CD4-positive, alpha-beta memory T cell (primary cell): Measurements from ENCODE around the gene PCSK6. TPM values are rescaled to one million over a fixed set of nuclear protein-coding genes. Genes with fewer than 3 reads are reported as not detected.

Experiments used
- CTCF ChIA-PET: fragments of 350-600 bp; sonication (Branson Sonifier 250); formaldehyde crosslinking; loops from one replicate; lab custom pipeline; 2021; ENCODE audit warnings: inconsistent platforms; ENCODE audit not compliant: partially characterized antibody; lab: Charles Lee
- POLR2A ChIA-PET: fragments of 350-600 bp; sonication (Branson Sonifier 250); formaldehyde crosslinking; loops from one replicate; lab custom pipeline; 2021; ENCODE audit not compliant: partially characterized antibody; lab: Charles Lee
- DNase-seq, 5 donors: peaks; one replicate each; pipeline versions ENCODE4 v3.0.0 to v3.0.0-alpha.2; 2020 to 2022; ENCODE audit warnings: mixed read lengths in 1 of 5
- H3K27ac ChIP-seq: one replicate; pipeline ENCODE4 v1.7.0; 2013; ENCODE audit warnings: low read depth, low read length
- H3K27me3 ChIP-seq: 2 replicates; pipeline ENCODE4 v1.7.0; 2013; ENCODE audit warnings: mild to moderate bottlenecking, low read length, moderate library complexity; ENCODE audit not compliant: insufficient read depth
- H3K36me3 ChIP-seq: 2 replicates; pipeline ENCODE4 v1.7.0; 2013; ENCODE audit warnings: mild to moderate bottlenecking, low read length, moderate library complexity; ENCODE audit not compliant: insufficient read depth
- H3K4me1 ChIP-seq: 2 replicates; pipeline ENCODE4 v1.7.0; 2013; ENCODE audit warnings: mild to moderate bottlenecking, low read length, moderate library complexity; ENCODE audit not compliant: insufficient read depth
- H3K4me3 ChIP-seq, 2 donors: one replicate each; pipeline ENCODE4 v1.7.0; 2013; ENCODE audit warnings: low read length in 2 of 2, mild to moderate bottlenecking in 1 of 2
- H3K9me3 ChIP-seq, 2 donors: one replicate each; pipeline ENCODE4 v1.7.0; 2013; ENCODE audit warnings: low read length in 2 of 2, control low read depth in 1 of 2; ENCODE audit not compliant: control insufficient read depth in 1 of 2
- H3K27ac Mint-ChIP-seq, 7 donors: one replicate each; pipeline ENCODE4 v1.8.0; 2020 to 2021; ENCODE audit warnings: mixed read lengths in 7 of 7, mild to moderate bottlenecking in 6 of 7, inconsistent platforms in 3 of 7, moderate library complexity in 3 of 7
- H3K27me3 Mint-ChIP-seq, 2 donors: one replicate each; pipeline ENCODE4 v1.8.0; 2020 to 2021; ENCODE audit warnings: mixed read lengths in 2 of 2
- H3K36me3 Mint-ChIP-seq, 2 donors: one replicate each; pipeline ENCODE4 v1.8.0; 2020 to 2021; ENCODE audit warnings: mixed read lengths in 2 of 2, inconsistent platforms in 1 of 2, mild to moderate bottlenecking in 1 of 2
- H3K4me1 Mint-ChIP-seq, 4 donors: one replicate each; pipeline ENCODE4 v1.8.0; 2020 to 2021; ENCODE audit warnings: mixed read lengths in 4 of 4, mild to moderate bottlenecking in 1 of 4
- H3K4me3 Mint-ChIP-seq, 8 donors: one replicate each; pipeline ENCODE4 v1.8.0; 2020 to 2021; ENCODE audit warnings: mixed read lengths in 8 of 8, mild to moderate bottlenecking in 7 of 8, moderate library complexity in 6 of 8, inconsistent platforms in 3 of 8
- H3K9me3 Mint-ChIP-seq, 8 donors: one replicate each; pipeline ENCODE4 v1.8.0; 2020 to 2021; ENCODE audit warnings: mixed read lengths in 8 of 8, mild to moderate bottlenecking in 5 of 8, inconsistent platforms in 3 of 8, moderate library complexity in 1 of 8
- intact Hi-C: fragments of 100-400 bp; cut with micrococcal nuclease; formaldehyde crosslinking; loops from one replicate; pipeline ENCODE4 v1.15.1; 2023
- polyA plus RNA-seq, 2 donors: library from polyadenylated mRNA; unstranded; fragments of 300-500 nt; fragmentation: Illumina TruSeq; gene quantifications; one replicate each; pipeline ENCODE4 v1.2.3, GENCODE V29; 2021
- total RNA-seq, 2 experiments: library from RNA; stranded (reverse); gene quantifications; one replicate each; pipeline ENCODE4 v1.2.3, GENCODE V29; 2021

PCSK6 gene
- total and polyA plus RNA-seq, 4 experiments from 2014 or later: 0.08 to 0.53 (median 0.32) TPM

GRCh38 chr15:101308604-101309435, 180.7 kb downstream of the PCSK6 start:
- H3K36me3 Mint-ChIP-seq: no peaks in the 10 kb centered on the region
- Histone ChIP-seq H3K27ac (no peak overlapping the region), H3K4me3 (no peak overlapping the region), H3K4me1 (no peaks in the 10 kb centered on the region), H3K27me3 (no peaks in the 10 kb centered on the region), H3K9me3 (no peaks in the 10 kb centered on the region), H3K36me3 (no peaks in the 10 kb centered on the region)
- H3K4me3 Mint-ChIP-seq: no peak overlapping the region
- CTCF ChIA-PET: interaction anchor here (1.1 kb wide), 1 partner anchor 20 kb away, joined by 3 read pairs; no protein-coding TSS in a partner anchor
- POLR2A ChIA-PET: no interaction called here
- intact Hi-C loops: no loop called here
- H3K9me3 Mint-ChIP-seq: no peaks in the 10 kb centered on the region
- H3K27ac Mint-ChIP-seq: no peak overlapping the region
- no peaks in the 10 kb centered on the region for H3K4me1 Mint-ChIP-seq
- H3K27me3 Mint-ChIP-seq: peaks cover 0 to 5% of the 10 kb centered on the region in 2 donors
- DNase-seq: no peak

DNA sequence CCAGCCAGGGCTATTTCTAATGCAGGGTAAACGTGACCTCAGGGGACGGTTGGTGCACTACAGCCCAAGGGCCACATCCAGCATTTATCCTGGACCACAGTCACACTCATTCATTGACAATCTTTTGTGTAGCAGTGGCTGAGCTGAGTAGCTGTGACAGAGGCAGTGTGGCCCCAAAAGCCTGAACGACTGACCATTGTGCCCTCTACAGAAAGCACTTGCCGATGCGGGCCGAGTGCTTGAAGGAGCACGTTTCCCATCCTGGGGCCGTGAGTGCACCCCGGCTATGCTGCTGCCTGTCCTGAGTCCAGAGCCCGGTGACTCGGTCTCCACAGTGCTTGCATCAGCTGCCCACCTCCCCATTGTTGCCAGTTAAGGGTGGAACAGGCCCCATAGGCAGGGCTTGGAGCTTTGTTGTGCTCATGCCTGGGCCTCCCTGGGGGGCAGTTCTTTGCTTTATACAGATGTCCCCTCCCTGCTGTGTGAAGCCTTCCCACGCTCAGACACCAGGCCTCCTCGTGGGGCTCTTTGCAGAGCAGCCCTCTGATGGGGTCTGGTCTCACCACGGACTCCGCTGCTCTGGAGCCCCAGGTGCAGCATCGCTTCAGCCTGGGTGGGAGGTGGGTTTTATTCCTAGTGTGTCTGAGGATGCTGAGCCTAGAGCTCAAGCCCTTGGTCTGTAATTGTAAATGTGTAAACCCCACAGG, 181.5 kb downstream of the PCSK6 start:
- no peak for DNase-seq
- Mint-ChIP-seq H3K4me3 (no peak overlapping the region), H3K36me3 (no peaks in the 10 kb centered on the region), H3K9me3 (no peaks in the 10 kb centered on the region), H3K27me3 (peaks cover 0 to 5% of the 10 kb centered on the region in 2 donors), H3K27ac (no peak overlapping the region), H3K4me1 (no peaks in the 10 kb centered on the region)
- Histone ChIP-seq H3K4me1 (no peaks in the 10 kb centered on the region), H3K27me3 (no peaks in the 10 kb centered on the region), H3K9me3 (no peaks in the 10 kb centered on the region), H3K4me3 (no peak overlapping the region), H3K27ac (no peak overlapping the region), H3K36me3 (no peaks in the 10 kb centered on the region)
- CTCF ChIA-PET: interaction anchor here (1.1 kb wide), 1 partner anchor 19 kb away, joined by 3 read pairs; no protein-coding TSS in a partner anchor
- intact Hi-C loops: no loop called here
- POLR2A ChIA-PET: interaction anchor here (0.6 kb wide), 1 partner anchor 1553 kb away, joined by 3 read pairs; no protein-coding TSS in a partner anchor

DNA sequence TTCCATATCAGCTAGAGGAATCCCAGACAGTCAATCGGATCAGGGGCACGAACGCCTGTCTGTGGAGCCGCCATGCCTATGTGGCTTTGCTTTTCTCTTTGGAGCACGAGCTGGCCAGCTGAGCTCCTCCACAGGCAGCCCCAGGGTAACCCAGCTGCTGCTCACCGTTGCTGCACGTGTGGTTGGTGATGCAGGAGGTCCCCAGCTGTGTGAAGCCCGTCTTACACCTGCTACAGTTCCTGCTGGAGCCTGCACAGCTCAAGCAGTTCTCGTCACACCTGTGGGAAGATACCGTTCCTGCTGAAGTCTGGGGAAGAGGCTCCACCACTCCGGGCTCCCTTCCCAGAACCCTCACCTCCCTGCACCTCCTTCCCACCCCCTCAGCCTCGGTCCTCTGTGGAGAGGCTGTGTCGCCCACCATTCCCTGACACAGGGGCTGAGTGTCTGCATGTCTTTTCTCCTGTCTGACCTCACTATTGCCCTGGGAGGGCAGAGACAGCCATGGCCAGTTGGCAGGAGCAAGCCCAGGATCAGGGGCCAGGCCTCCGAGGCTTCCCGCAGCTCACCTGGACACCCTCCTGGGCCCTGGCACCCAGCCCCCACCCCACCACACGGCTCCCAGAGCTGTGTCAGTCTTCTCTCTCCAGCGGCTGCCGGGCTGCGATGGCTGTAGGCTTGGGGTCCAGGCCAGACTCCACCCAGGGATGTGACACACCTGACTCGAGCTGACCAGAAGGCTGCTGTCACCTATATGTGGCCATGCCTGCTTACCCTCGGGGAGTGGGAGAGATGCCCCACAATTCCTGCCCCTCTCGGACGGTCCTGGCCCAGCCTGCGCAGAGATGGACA, 182.2 kb downstream of the PCSK6 start:
- H3K4me1 Mint-ChIP-seq: no peaks in the 10 kb centered on the region
- POLR2A ChIA-PET: interaction anchor here (0.6 kb wide), 1 partner anchor 1552 kb away, joined by 3 read pairs; no protein-coding TSS in a partner anchor
- peaks cover 2 to 5% of the 10 kb centered on the region in 2 donors for H3K27me3 Mint-ChIP-seq

GRCh38 chr15:101306341-101307047, 183.0 kb downstream of the PCSK6 start:
- no peak for DNase-seq
- Mint-ChIP-seq H3K9me3 (no peaks in the 10 kb centered on the region), H3K36me3 (no peaks in the 10 kb centered on the region), H3K27ac (no peak overlapping the region), H3K27me3 (peaks cover 2 to 5% of the 10 kb centered on the region in 2 donors), H3K4me3 (no peak overlapping the region), H3K4me1 (no peaks in the 10 kb centered on the region)
- ChIA-PET CTCF (interaction anchor here (0.8 kb wide), 1 partner anchor 9 kb away, joined by 3 read pairs; no protein-coding TSS in a partner anchor), POLR2A (no interaction called here)
- Histone ChIP-seq H3K27me3 (no peaks in the 10 kb centered on the region), H3K4me3 (no peak overlapping the region), H3K9me3 (no peaks in the 10 kb centered on the region), H3K4me1 (no peaks in the 10 kb centered on the region), H3K36me3 (no peaks in the 10 kb centered on the region), H3K27ac (no peak overlapping the region)
- intact Hi-C loops: no loop called here

More for the DNA sequence above, 182.2 kb downstream of the PCSK6 start:
- no peaks in the 10 kb centered on the region for H3K9me3 Mint-ChIP-seq
- H3K27ac Mint-ChIP-seq: no peak overlapping the region
- Histone ChIP-seq H3K36me3 (no peaks in the 10 kb centered on the region), H3K4me3 (no peak overlapping the region), H3K27ac (no peak overlapping the region), H3K4me1 (no peaks in the 10 kb centered on the region), H3K9me3 (no peaks in the 10 kb centered on the region), H3K27me3 (no peaks in the 10 kb centered on the region)
- no peaks in the 10 kb centered on the region for H3K36me3 Mint-ChIP-seq
- no peak for DNase-seq
- CTCF ChIA-PET: no interaction called here
- no peak overlapping the region for H3K4me3 Mint-ChIP-seq
- intact Hi-C loops: no loop called here

- Histone ChIP-seq H3K9me3 (no peaks in the 10 kb centered on the region), H3K27me3 (no peaks in the 10 kb centered on the region), H3K4me3 (no peak overlapping the region), H3K4me1 (no peaks in the 10 kb centered on the region), H3K36me3 (no peaks in the 10 kb centered on the region), H3K27ac (no peak overlapping the region)
- H3K9me3 Mint-ChIP-seq: no peaks in the 10 kb centered on the region
- ChIA-PET POLR2A (no interaction called here), CTCF (interaction anchor here (0.8 to 7.1 kb wide), 3 partner anchors 8 to 335 kb away, joined by 3 to 43 read pairs (median 3); no protein-coding TSS in a partner anchor)
- no peaks in the 10 kb centered on the region for H3K36me3 Mint-ChIP-seq
- H3K4me1 Mint-ChIP-seq: no peaks in the 10 kb centered on the region
- no peak overlapping the region for H3K4me3 Mint-ChIP-seq
- DNase-seq: no peak
- intact Hi-C loops: no loop called here
- H3K27me3 Mint-ChIP-seq: peaks cover 2 to 5% of the 10 kb centered on the region in 2 donors
- no peak overlapping the region for H3K27ac Mint-ChIP-seq
Measured at GRCh38 chr15:101305820-101306255, 183.7 kb downstream of the PCSK6 start.

DNA sequence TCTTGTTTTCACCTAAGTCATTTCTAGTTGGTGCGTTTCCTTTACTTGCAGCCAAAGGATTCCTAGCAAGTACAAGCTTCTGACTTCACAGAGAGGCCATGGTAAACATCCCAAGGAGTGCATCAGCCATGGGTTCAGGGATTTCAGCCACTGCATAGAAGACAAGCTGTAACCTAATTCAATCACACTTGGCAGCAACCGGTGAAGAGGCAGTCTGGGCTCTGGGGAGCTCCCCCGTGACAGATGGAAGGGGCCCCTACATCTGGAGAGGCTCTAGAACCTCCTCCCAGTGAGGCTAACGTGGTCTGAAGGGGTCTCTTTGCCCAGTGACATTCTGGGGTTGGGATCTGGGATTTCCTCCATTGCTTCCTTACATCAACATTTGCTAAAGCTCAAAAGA, 186.1 kb downstream of the PCSK6 start:
- ChIA-PET CTCF (interaction anchor here (1.0 to 7.1 kb wide), 3 partner anchors 13 to 338 kb away, joined by 3 to 43 read pairs (median 17); no protein-coding TSS in a partner anchor), POLR2A (no interaction called here)
- no peak for DNase-seq
- Histone ChIP-seq H3K9me3 (no peaks in the 10 kb centered on the region), H3K27ac (no peak overlapping the region), H3K27me3 (no peaks in the 10 kb centered on the region), H3K4me1 (no peaks in the 10 kb centered on the region), H3K4me3 (no peak overlapping the region), H3K36me3 (no peaks in the 10 kb centered on the region)
- Mint-ChIP-seq H3K4me3 (no peak overlapping the region), H3K27me3 (peaks cover 2% of the 10 kb centered on the region in 2 donors), H3K9me3 (no peaks in the 10 kb centered on the region), H3K4me1 (no peaks in the 10 kb centered on the region), H3K36me3 (no peaks in the 10 kb centered on the region), H3K27ac (no peak overlapping the region)
- intact Hi-C loops: no loop called here
